A673 (cell line): ENCODE results near the gene ENTPD3.

Source experiments
- CTCF ChIP-seq: fragments of 300-800, 200-600 bp; sonication (generic); conservative IDR thresholded peaks from 2 replicates; pipeline ENCODE4 v1.5.1; 2017; ENCODE audit warnings: low read depth, mild to moderate bottlenecking, antibody characterized with exemption, low read length, moderate library complexity, mixed read lengths
- EZH2 ChIP-seq: fragments of 200-600 bp; sonication (generic); IDR thresholded peaks from 2 replicates; pipeline ENCODE4 v1.6.1; 2017; ENCODE audit warnings: borderline replicate concordance, low read depth, mild to moderate bottlenecking, mixed read lengths, antibody characterized with exemption, low read length; ENCODE audit not compliant: poor library complexity, severe bottlenecking

GRCh38 chr3:40369716-40370115, 17.3 kb upstream of the ENTPD3 start:
- no peak for TF ChIP-seq CTCF
- TF ChIP-seq EZH2, result no peak
